ENCODE results near the gene C10orf62. TPM values are rescaled to one million over a fixed set of nuclear protein-coding genes. Genes with fewer than 3 reads are reported as not detected.
A peak's percentile ranks its signal among the peaks of the same experiment; 100 is the strongest.

Gene C10orf62
- total RNA-seq, 1 experiment from 2014 or later: not detected

GRCh38 chr10:97629289-97629688, 39.8 kb downstream of the C10orf62 start:
- Histone ChIP-seq H3K9me3 (ENCODE audit: control insufficient read depth, insufficient read depth, low read depth, low read length) (no peaks in the 10 kb centered on the region), H3K4me1 (ENCODE audit: control insufficient read depth, insufficient read depth, low read length) (peaks cover 7% of the 10 kb centered on the region; the same call in 1 of the 2 replicates), H3K27ac (ENCODE audit: low read length) (no peak overlapping the region), H3K36me3 (ENCODE audit: control insufficient read depth, insufficient read depth, low read length) (no peaks in the 10 kb centered on the region), H3K4me3 (ENCODE audit: low read depth in 2 of 2, low read length in 2 of 2) (no peak overlapping the region), H3K27me3 (ENCODE audit: control insufficient read depth, insufficient read depth, low read length) (no peaks in the 10 kb centered on the region)
- no peak for TF ChIP-seq REST (IDR thresholded peaks at IDR 0.05; ENCODE audit: insufficient read depth in 1 of 2, low read depth in 2 of 2, low read length in 1 of 2)
- TF ChIP-seq CTCF (IDR thresholded peaks at IDR 0.05): no peak
- TF ChIP-seq TCF7L2 (IDR thresholded peaks at IDR 0.05; ENCODE audit: low read depth, low read length): no peak
- no peak for TF ChIP-seq POLR2AphosphoS5 (IDR thresholded peaks at IDR 0.05; ENCODE audit: low read depth, low read length)
- TF ChIP-seq SIN3A (IDR thresholded peaks at IDR 0.05; ENCODE audit: borderline replicate concordance, insufficient read depth, low read depth, low read length): no peak
- DNase-seq (ENCODE audit: low read depth, low spot score): no peak
- CTCF ChIA-PET: no interaction called here
- intact Hi-C loops (cut with micrococcal nuclease; ENCODE audit: unreplicated experiment) (no loop called here), in situ Hi-C loops (cut with HindIII; ENCODE audit: low pct_unique_long_range_greater_than_20kb, low sequenced_read_pairs) (no loop called here)
- ATAC-seq: no peak
- BruUV-seq (replicated peaks): no TSS peak
- POLR2A ChIA-PET: no interaction called here

- H3K4me1 ChIP-seq (ENCODE audit: control insufficient read depth, insufficient read depth, low read length): peaks cover 7% of the 10 kb centered on the region; the same call in 1 of the 2 replicates
- BruUV-seq (replicated peaks): TSS peak; percentile 49
- DNase-seq (ENCODE audit: low read depth, low spot score) (no peak), ATAC-seq (no peak)
- in situ Hi-C loops (cut with HindIII; ENCODE audit: low pct_unique_long_range_greater_than_20kb, low sequenced_read_pairs) (no loop called here), intact Hi-C loops (cut with micrococcal nuclease; ENCODE audit: unreplicated experiment) (no loop called here)
- CTCF ChIA-PET: no interaction called here
- H3K36me3 ChIP-seq (ENCODE audit: control insufficient read depth, insufficient read depth, low read length): no peaks in the 10 kb centered on the region
- no peak for TF ChIP-seq REST (IDR thresholded peaks at IDR 0.05; ENCODE audit: insufficient read depth in 1 of 2, low read depth in 2 of 2, low read length in 1 of 2)
- no peak for TF ChIP-seq CTCF (IDR thresholded peaks at IDR 0.05)
- no peak for TF ChIP-seq POLR2AphosphoS5 (IDR thresholded peaks at IDR 0.05; ENCODE audit: low read depth, low read length)
- TF ChIP-seq TCF7L2 (IDR thresholded peaks at IDR 0.05; ENCODE audit: low read depth, low read length): no peak
- no peak for TF ChIP-seq SIN3A (IDR thresholded peaks at IDR 0.05; ENCODE audit: borderline replicate concordance, insufficient read depth, low read depth, low read length)
- no peak overlapping the region for H3K27ac ChIP-seq (ENCODE audit: low read length)
- POLR2A ChIA-PET: no interaction called here
- H3K27me3 ChIP-seq (ENCODE audit: control insufficient read depth, insufficient read depth, low read length): no peaks in the 10 kb centered on the region
- no peaks in the 10 kb centered on the region for H3K9me3 ChIP-seq (ENCODE audit: control insufficient read depth, insufficient read depth, low read depth, low read length)
- no peak overlapping the region for H3K4me3 ChIP-seq (ENCODE audit: low read depth in 2 of 2, low read length in 2 of 2)
These were observed 41.6 kb downstream of the C10orf62 start for GRCh38 chr10:97631098-97631497.
